NCI-H1694 (cell line): ENCODE data around the gene HARS2.
"Not testable (repeated sequence)": the region's sequence is repeated elsewhere in the genome, so short reads cannot be mapped to it uniquely, and the experiment has no call there.

Experiments
- DNase-seq: peaks from one replicate; lab custom pipeline; 2025; lab: John Stamatoyannopoulos, UW

The HARS2 gene

GRCh38 chr5:140700177-140701144, 9.2 kb downstream of the HARS2 start, which contains the start of gene ZMAT2:
Gene ZMAT2 (plus strand): TSS chr5:140700447. CDS start chr5:140700461, 14 bp downstream.
- DNase-seq: peak; percentile 93

GRCh38 chr5:140707812-140708211, 16.6 kb downstream of the HARS2 start:
- DNase-seq: no peak

DNA sequence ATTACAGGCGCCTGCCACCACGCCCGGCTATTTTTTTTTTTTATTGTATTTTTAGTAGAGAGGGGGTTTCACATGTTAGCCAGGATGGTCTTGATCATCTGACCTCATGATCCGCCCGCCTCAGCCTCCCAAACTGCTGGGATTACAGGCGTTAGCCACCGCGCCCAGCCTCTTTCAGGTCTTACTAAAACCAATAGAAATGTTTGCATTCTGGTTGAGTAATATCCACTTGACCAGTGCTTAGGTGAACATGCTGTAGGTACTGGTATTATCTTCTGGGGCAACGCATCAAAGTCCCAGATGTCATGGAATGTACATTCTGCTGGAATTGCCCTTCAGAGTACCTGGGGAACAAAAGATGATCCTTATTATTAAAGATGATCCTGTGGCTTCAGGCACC, 17.5 kb downstream of the HARS2 start:
- DNase-seq: not testable (repeated sequence)

DNA sequence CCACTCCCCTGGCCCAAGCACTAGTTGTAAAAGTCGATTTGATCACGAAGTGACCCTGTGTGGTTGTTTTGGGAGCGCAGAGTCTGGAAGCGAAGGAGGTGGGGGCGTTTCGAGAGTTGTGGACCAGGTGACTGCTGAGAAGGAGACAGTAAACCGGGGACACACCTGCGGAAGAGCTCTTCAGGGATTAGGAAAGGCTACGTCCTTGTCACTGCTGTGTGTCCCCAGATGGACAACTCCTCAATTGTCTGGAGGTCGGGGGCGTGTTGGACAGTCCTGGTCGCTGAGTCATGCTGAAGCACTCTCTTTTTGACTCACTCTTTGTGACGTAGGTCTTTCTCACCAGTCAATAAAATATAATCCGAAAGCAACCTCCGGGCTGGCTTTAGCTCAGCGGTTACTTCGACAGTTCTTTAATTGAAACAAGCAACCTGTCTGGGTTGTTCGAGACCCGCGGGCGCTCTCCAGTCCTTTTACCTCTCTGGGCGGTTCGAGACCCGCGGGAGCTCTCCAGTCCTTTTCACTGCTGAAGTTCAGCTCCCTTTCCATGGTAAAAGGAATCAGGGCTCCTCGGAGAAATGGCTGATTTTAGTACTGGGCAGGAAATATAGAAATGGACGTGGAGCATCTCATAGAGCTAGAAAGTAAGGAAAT, 19.8 kb downstream of the HARS2 start:
- peak; percentile 87 for DNase-seq

DNA sequence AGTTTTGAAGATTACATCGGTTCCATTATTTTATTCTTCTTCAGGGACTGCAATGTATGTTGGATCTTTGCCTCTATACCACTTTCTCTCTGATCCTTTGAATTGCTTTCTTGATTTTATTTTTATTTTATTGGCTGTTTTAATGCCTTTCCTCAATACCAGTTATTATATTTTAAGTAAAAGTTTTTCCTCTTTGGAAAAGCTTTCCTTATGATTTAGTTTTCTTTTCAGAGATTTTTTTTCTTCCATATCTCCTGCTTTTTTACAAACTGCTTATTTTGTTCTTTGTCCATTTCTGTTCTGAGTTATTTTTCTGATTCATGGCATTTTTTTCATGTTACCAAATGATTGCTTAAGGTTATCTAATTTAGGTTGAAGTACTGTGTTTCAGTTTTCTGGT, 20.5 kb downstream of the HARS2 start:
- DNase-seq: no peak

DNA sequence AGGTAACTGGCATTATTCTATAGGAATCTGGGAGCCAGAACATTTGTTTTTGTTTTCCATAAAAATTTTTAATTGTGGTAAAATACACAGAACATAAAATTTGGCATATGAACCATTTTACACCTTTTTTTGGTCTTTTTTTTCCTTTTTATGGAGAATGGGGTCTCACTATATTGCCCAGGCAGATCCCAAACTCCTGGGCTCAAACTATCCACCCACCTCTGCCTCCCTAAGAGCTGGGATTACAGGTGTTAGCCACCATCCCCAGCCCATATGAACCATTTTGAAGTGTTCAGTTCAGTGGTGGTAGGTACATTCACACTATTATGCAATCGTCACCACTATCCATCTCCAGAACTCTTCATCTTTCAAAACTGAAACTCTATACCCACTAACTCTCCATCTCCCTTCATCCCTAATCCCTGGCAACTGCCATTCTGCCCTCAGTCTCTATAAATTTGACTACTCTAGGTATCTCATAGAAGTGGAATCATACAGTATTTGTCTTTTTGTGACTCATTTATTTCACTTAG, 22.4 kb downstream of the HARS2 start:
- no peak for DNase-seq

GRCh38 chr5:140716238-140716637, 25.0 kb downstream of the HARS2 start:
- DNase-seq: not testable (repeated sequence)

- no peak for DNase-seq
These were observed 27.0 kb downstream of the HARS2 start for GRCh38 chr5:140718266-140718592.

- not testable (repeated sequence) for DNase-seq
These were observed 29.5 kb downstream of the HARS2 start for GRCh38 chr5:140720738-140721137.

GRCh38 chr5:140721395-140721794, 30.1 kb downstream of the HARS2 start:
- DNase-seq: not testable (repeated sequence)

DNA sequence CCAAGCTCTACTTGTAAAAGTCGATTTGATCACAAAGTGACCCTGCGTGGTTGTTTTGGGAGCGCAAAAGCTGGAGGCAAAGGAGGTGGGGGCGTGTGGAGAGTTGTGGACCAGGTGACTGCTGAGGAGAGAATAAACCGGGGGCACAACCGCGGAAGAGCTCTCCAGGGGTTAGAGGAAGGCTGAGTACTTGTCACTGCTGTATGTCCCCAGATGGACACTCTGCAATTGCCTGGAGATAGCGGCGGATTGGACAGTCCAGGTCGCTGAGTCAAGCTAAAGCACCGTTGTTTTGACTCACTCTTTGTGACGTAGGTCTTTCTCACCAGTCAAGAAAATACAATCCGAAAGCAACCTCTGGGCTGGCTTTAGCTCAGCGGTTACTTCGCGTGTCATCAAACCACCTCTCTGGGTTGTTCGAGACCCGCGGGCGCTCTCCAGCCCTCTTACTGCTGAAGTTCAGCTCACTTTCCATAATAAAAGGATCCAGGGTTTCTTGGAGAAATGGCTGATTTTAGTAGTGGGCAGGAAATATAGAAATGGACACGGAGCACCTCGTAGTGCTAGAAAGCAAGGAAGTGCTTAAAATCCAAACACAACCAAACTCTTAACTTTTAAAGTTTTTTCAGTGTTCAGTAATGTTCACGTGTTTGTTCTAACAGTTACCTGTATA, 34.7 kb downstream of the HARS2 start:
- peak; percentile 22 for DNase-seq

DNA sequence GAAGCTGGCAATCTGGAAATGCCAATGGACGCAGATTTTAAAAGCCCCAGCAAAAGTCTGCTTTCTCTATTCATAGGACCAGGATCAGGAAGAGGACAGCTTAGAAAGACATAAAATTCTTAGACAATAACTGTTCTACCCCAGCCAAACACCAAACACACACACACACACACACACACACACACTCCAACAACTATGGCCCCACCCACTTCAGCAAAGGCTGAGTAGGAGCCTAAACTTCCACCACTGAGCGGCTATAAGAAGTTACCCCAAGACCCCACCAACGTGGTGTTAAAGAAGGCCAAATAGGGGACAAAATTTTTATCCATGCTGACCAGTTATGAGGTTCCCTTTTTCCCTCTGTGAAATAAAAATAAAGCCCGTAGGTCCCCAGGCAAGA, 41.8 kb downstream of the HARS2 start:
- no peak for DNase-seq

DNA sequence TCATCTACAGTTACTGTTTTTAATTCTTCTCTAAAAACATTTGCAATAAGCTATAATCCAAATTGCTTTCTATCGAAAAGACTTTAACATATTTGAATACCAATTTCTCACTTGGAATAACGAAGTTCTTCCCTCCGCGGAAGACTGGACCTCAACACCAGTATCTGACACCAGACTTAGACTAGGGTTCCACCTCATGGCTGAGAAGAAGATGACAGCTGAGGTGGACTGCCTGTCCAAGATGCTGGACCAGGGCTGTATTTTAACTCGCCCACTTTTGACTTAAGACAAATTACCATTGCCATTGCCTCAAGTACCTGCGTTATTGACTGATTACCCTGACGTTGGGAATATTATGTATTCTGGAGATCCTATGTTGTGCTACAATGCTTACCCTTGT, 43.1 kb downstream of the HARS2 start:
- no peak for DNase-seq

GRCh38 chr5:140737486-140737885, 46.2 kb downstream of the HARS2 start:
- DNase-seq: no peak

DNA sequence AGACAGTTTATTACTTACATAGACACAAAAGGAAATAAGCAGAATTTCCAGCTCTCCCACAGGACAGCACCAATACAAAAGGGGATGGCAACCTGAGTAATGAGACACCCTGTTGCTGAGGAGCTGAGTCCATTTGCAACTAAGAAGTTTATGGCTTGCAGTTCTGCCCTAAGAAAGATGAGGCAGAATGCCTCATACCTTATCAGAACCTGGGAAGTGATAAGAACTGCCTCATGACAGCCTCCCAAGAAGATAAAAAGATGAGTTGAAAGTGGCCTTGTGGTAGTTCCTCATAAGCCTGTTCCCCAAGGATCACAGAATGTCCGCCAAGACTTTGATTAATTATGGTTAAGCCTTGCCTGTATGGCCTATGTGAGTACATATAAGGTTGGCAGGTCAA, 50.7 kb downstream of the HARS2 start:
- no peak for DNase-seq
